H9 (cell line): ENCODE data around the gene ARHGEF1. TPM values are rescaled to one million over a fixed set of nuclear protein-coding genes. Genes with fewer than 3 reads are reported as not detected.

Experiments used
- DNase-seq: peaks from one replicate; pipeline ENCODE4 v3.0.0-alpha.2; 2017
- H2AFZ ChIP-seq: one replicate; pipeline ENCODE4 v1.6.1; 2013; ENCODE audit warnings: mild to moderate bottlenecking, low read length, control low read depth, moderate library complexity
- H2AK5ac ChIP-seq: 2 replicates; pipeline ENCODE4 v1.6.1; 2013; ENCODE audit warnings: low read length, control low read depth, mixed read lengths; ENCODE audit not compliant: insufficient read length
- H2BK120ac ChIP-seq: one replicate; pipeline ENCODE4 v1.6.1; 2013; ENCODE audit warnings: low read depth, mild to moderate bottlenecking, low read length, control low read depth, inconsistent platforms; ENCODE audit not compliant: poor library complexity, severe bottlenecking
- H2BK12ac ChIP-seq: 2 replicates; pipeline ENCODE4 v1.6.1; 2013; ENCODE audit warnings: low read length, control low read depth, mixed read lengths, low read depth; ENCODE audit not compliant: insufficient read length
- H2BK15ac ChIP-seq: 2 replicates; pipeline ENCODE4 v1.6.1; 2013; ENCODE audit warnings: low read depth, low read length, control low read depth
- H2BK20ac ChIP-seq: one replicate; pipeline ENCODE4 v1.6.1; 2013; ENCODE audit warnings: low read depth, mild to moderate bottlenecking, low read length, control low read depth, inconsistent platforms; ENCODE audit not compliant: poor library complexity, severe bottlenecking
- H2BK5ac ChIP-seq: 2 replicates; pipeline ENCODE4 v1.6.1; 2013; ENCODE audit warnings: low read length, control low read depth, mixed read lengths; ENCODE audit not compliant: insufficient read length
- H3K14ac ChIP-seq: 2 replicates; pipeline ENCODE4 v1.6.1; 2013; ENCODE audit warnings: low read length, control low read depth; ENCODE audit not compliant: insufficient read depth
- H3K18ac ChIP-seq: 2 replicates; pipeline ENCODE4 v1.6.1; 2013; ENCODE audit warnings: low read depth, mild to moderate bottlenecking, mixed read lengths, low read length, control low read depth; ENCODE audit not compliant: insufficient read length
- H3K23ac ChIP-seq: 2 replicates; pipeline ENCODE4 v1.6.1; 2013; ENCODE audit warnings: low read length, control low read depth, mixed read lengths, low read depth; ENCODE audit not compliant: insufficient read length
- H3K23me2 ChIP-seq: 2 replicates; pipeline ENCODE4 v1.6.1; 2013; ENCODE audit warnings: low read depth, mild to moderate bottlenecking, mixed read lengths, low read length, control low read depth; ENCODE audit not compliant: insufficient read length, poor library complexity, severe bottlenecking
- H3K27ac ChIP-seq: 2 replicates; pipeline ENCODE4 v1.5.1; 2013; ENCODE audit warnings: low read length, control low read depth, mixed read lengths, low read depth; ENCODE audit not compliant: insufficient read length
- H3K27me3 ChIP-seq: 2 replicates; pipeline ENCODE4 v1.6.1; 2013; ENCODE audit warnings: low read length, control low read depth, inconsistent platforms; ENCODE audit not compliant: insufficient read depth
- H3K4ac ChIP-seq: 2 replicates; pipeline ENCODE4 v1.6.1; 2013; ENCODE audit warnings: low read depth, mild to moderate bottlenecking, control low read depth, inconsistent platforms, low read length, moderate library complexity
- H3K4me1 ChIP-seq: 2 replicates; pipeline ENCODE4 v1.6.1; 2013; ENCODE audit warnings: low read length, control low read depth, inconsistent platforms; ENCODE audit not compliant: insufficient read depth
- H3K4me2 ChIP-seq: 2 replicates; pipeline ENCODE4 v1.6.1; 2013; ENCODE audit warnings: low read length, control low read depth, mixed read lengths; ENCODE audit not compliant: insufficient read length, insufficient read depth
- H3K56ac ChIP-seq: 2 replicates; pipeline ENCODE4 v1.6.1; 2013; ENCODE audit warnings: low read depth, mild to moderate bottlenecking, mixed read lengths, low read length, control low read depth; ENCODE audit not compliant: insufficient read length
- H3K79me1 ChIP-seq: 2 replicates; pipeline ENCODE4 v1.6.1; 2013; ENCODE audit warnings: low read depth, mild to moderate bottlenecking, moderate library complexity, low read length, control low read depth, inconsistent platforms; ENCODE audit not compliant: insufficient read depth, poor library complexity, severe bottlenecking
- H3K79me2 ChIP-seq: 2 replicates; pipeline ENCODE4 v1.6.1; 2013; ENCODE audit warnings: low read length, control low read depth, inconsistent platforms; ENCODE audit not compliant: insufficient read depth
- H3K9ac ChIP-seq: 2 replicates; pipeline ENCODE4 v1.6.1; 2013; ENCODE audit warnings: low read length, control low read depth, mixed read lengths; ENCODE audit not compliant: insufficient read length; ENCODE audit errors: extremely low read depth
- H3K9me3 ChIP-seq: one replicate; pipeline ENCODE4 v1.6.1; 2013; ENCODE audit warnings: low read depth, low read length, inconsistent platforms; ENCODE audit not compliant: control insufficient read depth
- H3T11ph ChIP-seq: one replicate; pipeline ENCODE4 v1.6.1; 2013; ENCODE audit warnings: mild to moderate bottlenecking, low read length, control low read depth, inconsistent platforms
- H4K20me1 ChIP-seq: one replicate; pipeline ENCODE4 v1.6.1; 2013; ENCODE audit not compliant: control insufficient read depth, insufficient read length, insufficient read depth
- H4K5ac ChIP-seq: 2 replicates; pipeline ENCODE4 v1.6.1; 2013; ENCODE audit warnings: low read depth, mild to moderate bottlenecking, mixed read lengths, low read length, control low read depth; ENCODE audit not compliant: insufficient read length
- H4K8ac ChIP-seq: replicated peaks from 2 replicates; pipeline ENCODE4 v1.6.1; 2013; ENCODE audit warnings: low read length, control low read depth, mixed read lengths, low read depth; ENCODE audit not compliant: insufficient read length
- H4K91ac ChIP-seq: 2 replicates; pipeline ENCODE4 v1.6.1; 2013; ENCODE audit warnings: low read depth, mild to moderate bottlenecking, moderate library complexity, mixed read lengths, low read length, control low read depth; ENCODE audit not compliant: insufficient read length
- H3K27ac Mint-ChIP-seq, 3 experiments: 2 replicates in 2 of 3; 3 replicates in 1 of 3; pipeline ENCODE4 v1.8.0; 2020 to 2021; ENCODE audit warnings: mixed read lengths in 3 of 3, mild to moderate bottlenecking in 1 of 3, moderate library complexity in 1 of 3
- H3K27me3 Mint-ChIP-seq: 2 replicates; pipeline ENCODE4 v1.8.0; 2021; ENCODE audit warnings: low read depth, mild to moderate bottlenecking, moderate library complexity, mixed read lengths
- H3K36me3 Mint-ChIP-seq, 3 experiments: 2 replicates in 2 of 3; 3 replicates in 1 of 3; pipeline ENCODE4 v1.8.0; 2020 to 2021; ENCODE audit warnings: low read depth in 3 of 3, mixed read lengths in 3 of 3; ENCODE audit not compliant: insufficient read depth in 1 of 3
- H3K4me1 Mint-ChIP-seq, 2 experiments: 2 replicates each; pipeline ENCODE4 v1.8.0; 2020; ENCODE audit warnings: mixed read lengths in 2 of 2
- H3K4me3 Mint-ChIP-seq, 2 experiments: 2 replicates in 1 of 2; 3 replicates in 1 of 2; pipeline ENCODE4 v1.8.0; 2020 to 2021; ENCODE audit warnings: mild to moderate bottlenecking in 2 of 2, mixed read lengths in 2 of 2, moderate library complexity in 1 of 2
- H3K9me3 Mint-ChIP-seq, 2 experiments: 2 replicates in 1 of 2; 3 replicates in 1 of 2; pipeline ENCODE4 v1.8.0; 2020; ENCODE audit warnings: mild to moderate bottlenecking in 2 of 2, mixed read lengths in 2 of 2, moderate library complexity in 1 of 2
- CTCF ChIP-seq: fragments of 200-600 bp; sonication (generic); conservative IDR thresholded peaks from 3 replicates; pipeline ENCODE4 v1.8.0; 2021; ENCODE audit warnings: antibody characterized with exemption, mild to moderate bottlenecking
- WGBS: extraction: QIAGEN DNeasy Blood & Tissue Kit; methylation state at CpG from one replicate; pipeline ENCODE4 v1.1.7; 2013; ENCODE audit warnings: missing lambda C conversion rate, low lambda C conversion rate, mixed read lengths; ENCODE audit not compliant: insufficient read length; ENCODE audit errors: extremely low coverage; 5-methylcytosine and 5-hydroxymethylcytosine counted together
- total RNA-seq: library from RNA; stranded (reverse); gene quantifications from 2 replicates; pipeline ENCODE4 v1.2.1, GENCODE V29; 2021

Gene ARHGEF1
- total RNA-seq, 1 experiment from 2014 or later, result 50.3 TPM

DNA sequence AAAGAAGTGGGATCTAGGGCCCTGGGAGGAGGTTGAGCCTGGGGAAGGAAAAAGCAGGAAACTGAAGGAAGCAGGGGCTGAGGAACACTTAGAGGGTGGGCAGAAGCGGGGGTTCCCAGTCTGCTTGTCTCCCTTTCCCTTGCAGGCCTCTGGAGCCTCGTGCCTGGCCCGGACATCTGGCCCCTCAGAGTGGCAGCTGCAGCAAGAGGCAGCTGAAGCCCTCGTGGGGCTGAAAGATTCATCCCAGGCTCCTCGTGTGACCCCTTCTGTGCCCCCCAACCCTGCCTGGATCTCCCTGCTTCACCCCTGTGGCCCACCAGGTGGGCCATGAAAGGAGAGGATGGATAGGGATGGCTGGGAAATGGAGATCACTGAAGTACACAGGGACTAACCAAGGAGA lies 32.6 kb upstream of the ARHGEF1 start:
- Histone ChIP-seq H3K79me2 (no peaks in the 10 kb centered on the region), H4K8ac (no peak overlapping the region), H4K91ac (no peak overlapping the region), H3K9me3 (no peaks in the 10 kb centered on the region), H3K27me3 (no peaks in the 10 kb centered on the region), H2BK5ac (no peak overlapping the region), H3K23ac (no peak overlapping the region), H3T11ph (no peak overlapping the region), H2AK5ac (no peak overlapping the region), H2BK12ac (no peak overlapping the region), H2AFZ (no peak overlapping the region), H3K23me2 (no peaks in the 10 kb centered on the region), H3K18ac (no peak overlapping the region), H2BK20ac (no peak overlapping the region), H3K14ac (no peak overlapping the region), H3K56ac (no peak overlapping the region), H2BK120ac (no peak overlapping the region), H3K27ac (no peak overlapping the region), H2BK15ac (no peak overlapping the region), H3K79me1 (no peaks in the 10 kb centered on the region), H4K5ac (no peak overlapping the region), H3K4ac (no peak overlapping the region), H3K4me2 (no peak overlapping the region), H3K4me1 (no peaks in the 10 kb centered on the region; the same call in 1 of the 2 replicates), H3K9ac (no peak overlapping the region), H4K20me1 (no peaks in the 10 kb centered on the region)
- Mint-ChIP-seq H3K4me3 (no peak overlapping the region), H3K27ac (no peak overlapping the region), H3K4me1 (peaks cover 0 to 3% of the 10 kb centered on the region in 2 experiments; a peak in 2 of 4 replicates), H3K27me3 (peaks cover 38% of the 10 kb centered on the region), H3K9me3 (peaks cover 0 to 26% of the 10 kb centered on the region in 2 experiments; a peak in 3 of 5 replicates), H3K36me3 (peaks cover 0 to 5% (median 0%) of the 10 kb centered on the region in 3 experiments; a peak in 1 of 7 replicates)
- DNase-seq, result no peak
- no peak for TF ChIP-seq CTCF
- no CpG with 5 or more reads among the region's 5 CpGs for whole genome bisulfite sequencing
